NCI-H1092 (cell line): Measurements from ENCODE around the gene TXNRD2.
"Not testable (repeated sequence)": the region's sequence is repeated elsewhere in the genome, so short reads cannot be mapped to it uniquely, and the experiment has no call there.

Source experiments
- DNase-seq: peaks from one replicate; lab custom pipeline; 2025; lab: John Stamatoyannopoulos, UW

TXNRD2 gene

GRCh38 chr22:19923914-19924513, 17.6 kb downstream of the TXNRD2 start:
- DNase-seq, result no peak

- no peak for DNase-seq
Observed at GRCh38 chr22:19921544-19922081, 20.0 kb downstream of the TXNRD2 start.

GRCh38 chr22:19919701-19920363, 21.8 kb downstream of the TXNRD2 start:
- no peak for DNase-seq

GRCh38 chr22:19918332-19919106, 23.1 kb downstream of the TXNRD2 start:
- no peak for DNase-seq

GRCh38 chr22:19917389-19918138, 24.1 kb downstream of the TXNRD2 start:
- no peak for DNase-seq

GRCh38 chr22:19916941-19917340, 24.7 kb downstream of the TXNRD2 start:
- DNase-seq, result no peak

- DNase-seq, result no peak
Observed at GRCh38 chr22:19916006-19916405, 25.6 kb downstream of the TXNRD2 start.

- no peak for DNase-seq
Observed at GRCh38 chr22:19915287-19915954, 26.2 kb downstream of the TXNRD2 start.

GRCh38 chr22:19914201-19914943, 27.2 kb downstream of the TXNRD2 start:
- DNase-seq, result no peak

- no peak for DNase-seq
Observed at GRCh38 chr22:19913337-19913936, 28.2 kb downstream of the TXNRD2 start.

GRCh38 chr22:19912271-19912999, 29.2 kb downstream of the TXNRD2 start:
- no peak for DNase-seq

GRCh38 chr22:19911540-19912270, 29.9 kb downstream of the TXNRD2 start:
- DNase-seq, result no peak

- no peak for DNase-seq
Observed at GRCh38 chr22:19910180-19910744, 31.4 kb downstream of the TXNRD2 start.

GRCh38 chr22:19909350-19910179, 32.1 kb downstream of the TXNRD2 start:
- DNase-seq, result peak; percentile 43

GRCh38 chr22:19907902-19908301, 33.7 kb downstream of the TXNRD2 start:
- DNase-seq, result not testable (repeated sequence)

- DNase-seq, result not testable (repeated sequence)
Observed at GRCh38 chr22:19906864-19907263, 34.8 kb downstream of the TXNRD2 start.

- DNase-seq, result no peak
Observed at GRCh38 chr22:19905347-19906276, 36.0 kb downstream of the TXNRD2 start.
